Chondrocyte (in vitro differentiated cells): ENCODE measurements around the gene RIMBP2. TPM values are rescaled to one million over a fixed set of nuclear protein-coding genes. Genes with fewer than 3 reads are reported as not detected.

ENCODE experiments used
- DNase-seq: peaks from one replicate; pipeline ENCODE4 v3.0.0; 2021; ENCODE audit warnings: mixed read lengths, low spot score
- H3K27ac Mint-ChIP-seq: one replicate; pipeline ENCODE4 v1.8.0; 2021; ENCODE audit warnings: mild to moderate bottlenecking, moderate library complexity, mixed read lengths; ENCODE audit not compliant: unreplicated experiment
- H3K27me3 Mint-ChIP-seq: 2 replicates; pipeline ENCODE4 v1.8.0; 2021; ENCODE audit warnings: low read depth, mixed read lengths
- H3K36me3 Mint-ChIP-seq: 2 replicates; pipeline ENCODE4 v1.8.0; 2021; ENCODE audit warnings: low read depth, mixed read lengths
- H3K4me1 Mint-ChIP-seq: 2 replicates; pipeline ENCODE4 v1.8.0; 2021; ENCODE audit warnings: low read depth, mild to moderate bottlenecking, mixed read lengths
- H3K4me3 Mint-ChIP-seq: one replicate; pipeline ENCODE4 v1.8.0; 2021; ENCODE audit warnings: mild to moderate bottlenecking, moderate library complexity, mixed read lengths; ENCODE audit not compliant: unreplicated experiment
- H3K9me3 Mint-ChIP-seq: 2 replicates; pipeline ENCODE4 v1.8.0; 2021; ENCODE audit warnings: low read depth, mixed read lengths
- CTCF ChIP-seq: fragments of 200-600 bp; sonication (generic); IDR thresholded peaks from 2 replicates; pipeline ENCODE4 v1.5.0; 2021; ENCODE audit warnings: antibody characterized with exemption, mild to moderate bottlenecking, moderate library complexity
- total RNA-seq: library from RNA; stranded (reverse); gene quantifications from 3 replicates; pipeline ENCODE4 v1.2.1, GENCODE V29; 2021

Gene RIMBP2
- total RNA-seq, 1 donor from 2014 or later, result 0.30 TPM

GRCh38 chr12:130559806-130560205, 156.3 kb downstream of the RIMBP2 start:
- no peaks in the 10 kb centered on the region for H3K4me1 Mint-ChIP-seq
- H3K4me3 Mint-ChIP-seq, result no peak overlapping the region
- TF ChIP-seq CTCF, result no peak
- no peaks in the 10 kb centered on the region for H3K27me3 Mint-ChIP-seq
- peaks cover 7% of the 10 kb centered on the region for H3K9me3 Mint-ChIP-seq
- no peak for DNase-seq
- H3K36me3 Mint-ChIP-seq, result no peaks in the 10 kb centered on the region
- H3K27ac Mint-ChIP-seq, result no peak overlapping the region

DNA sequence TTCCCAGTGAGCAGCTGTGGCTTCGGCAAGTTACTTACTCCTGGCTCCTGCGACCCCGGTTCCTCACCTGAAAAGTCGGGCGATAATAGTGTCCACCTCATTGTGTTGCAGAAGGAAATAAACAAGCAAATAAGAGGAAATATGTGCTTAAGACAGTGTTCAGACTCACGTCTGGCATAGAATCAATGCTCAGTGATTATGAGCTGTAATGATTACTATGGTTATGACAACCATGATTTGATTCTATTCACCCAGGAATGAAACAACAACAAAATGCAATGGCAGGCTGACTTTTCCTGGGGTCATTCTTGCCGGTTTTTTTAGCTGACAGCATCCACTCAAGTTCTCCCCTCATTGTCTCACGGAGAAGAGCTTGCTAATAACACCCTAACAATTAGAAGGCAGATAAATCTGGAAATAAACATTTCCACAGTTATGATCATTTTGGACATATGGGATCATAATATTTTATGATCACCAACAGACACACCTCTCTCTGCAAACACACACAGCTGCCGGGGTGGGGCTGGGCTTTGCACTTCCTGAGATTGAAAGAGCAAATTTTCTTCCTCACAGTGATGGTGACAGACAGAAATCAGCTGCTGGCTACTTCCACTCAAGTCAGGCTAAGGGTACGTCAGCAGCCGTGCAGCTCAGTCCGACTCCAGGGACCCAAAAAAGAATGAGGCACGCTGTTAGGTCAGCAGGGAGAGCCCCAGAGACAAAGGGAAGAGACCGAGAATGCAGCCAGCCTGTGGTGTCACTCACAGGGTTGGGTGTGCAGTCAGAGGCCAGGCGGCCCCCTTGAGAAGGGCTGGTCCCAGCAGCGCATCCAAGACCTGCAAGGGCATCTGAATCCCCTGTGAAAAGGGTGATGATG, 158.0 kb downstream of the RIMBP2 start:
- Mint-ChIP-seq H3K4me1 (no peaks in the 10 kb centered on the region), H3K27me3 (no peaks in the 10 kb centered on the region), H3K27ac (no peak overlapping the region), H3K4me3 (no peak overlapping the region), H3K9me3 (no peaks in the 10 kb centered on the region), H3K36me3 (no peaks in the 10 kb centered on the region)
- DNase-seq, result no peak
- no peak for TF ChIP-seq CTCF

DNA sequence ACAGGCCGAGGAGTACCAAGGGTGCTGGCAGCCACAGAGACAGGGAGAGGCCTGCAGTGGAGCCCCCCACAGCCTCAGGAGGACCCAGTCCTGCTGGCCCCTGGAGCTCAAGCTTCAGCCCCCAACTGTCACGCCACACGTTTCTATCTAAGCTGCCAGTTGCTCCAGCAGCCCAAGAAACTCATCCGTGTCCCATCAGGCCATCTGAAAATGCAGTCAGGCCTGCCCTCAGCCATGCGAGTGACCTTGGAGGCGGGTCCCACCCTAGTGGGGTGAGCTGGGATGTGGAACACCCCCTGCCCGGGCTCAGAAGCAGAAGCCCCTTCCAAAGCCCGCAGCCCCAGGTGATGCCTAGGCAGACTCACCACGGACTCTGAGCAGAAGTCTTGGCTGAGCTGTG, 158.9 kb downstream of the RIMBP2 start:
- Mint-ChIP-seq H3K36me3 (no peaks in the 10 kb centered on the region), H3K9me3 (no peaks in the 10 kb centered on the region), H3K27ac (no peak overlapping the region), H3K4me1 (no peaks in the 10 kb centered on the region), H3K27me3 (no peaks in the 10 kb centered on the region), H3K4me3 (no peak overlapping the region)
- TF ChIP-seq CTCF, result no peak
- DNase-seq, result no peak

GRCh38 chr12:130556486-130557055, 159.5 kb downstream of the RIMBP2 start:
- Mint-ChIP-seq H3K4me1 (no peaks in the 10 kb centered on the region), H3K9me3 (no peaks in the 10 kb centered on the region), H3K27ac (no peak overlapping the region), H3K36me3 (no peaks in the 10 kb centered on the region), H3K4me3 (no peak overlapping the region), H3K27me3 (no peaks in the 10 kb centered on the region)
- TF ChIP-seq CTCF, result no peak
- DNase-seq, result no peak

DNA sequence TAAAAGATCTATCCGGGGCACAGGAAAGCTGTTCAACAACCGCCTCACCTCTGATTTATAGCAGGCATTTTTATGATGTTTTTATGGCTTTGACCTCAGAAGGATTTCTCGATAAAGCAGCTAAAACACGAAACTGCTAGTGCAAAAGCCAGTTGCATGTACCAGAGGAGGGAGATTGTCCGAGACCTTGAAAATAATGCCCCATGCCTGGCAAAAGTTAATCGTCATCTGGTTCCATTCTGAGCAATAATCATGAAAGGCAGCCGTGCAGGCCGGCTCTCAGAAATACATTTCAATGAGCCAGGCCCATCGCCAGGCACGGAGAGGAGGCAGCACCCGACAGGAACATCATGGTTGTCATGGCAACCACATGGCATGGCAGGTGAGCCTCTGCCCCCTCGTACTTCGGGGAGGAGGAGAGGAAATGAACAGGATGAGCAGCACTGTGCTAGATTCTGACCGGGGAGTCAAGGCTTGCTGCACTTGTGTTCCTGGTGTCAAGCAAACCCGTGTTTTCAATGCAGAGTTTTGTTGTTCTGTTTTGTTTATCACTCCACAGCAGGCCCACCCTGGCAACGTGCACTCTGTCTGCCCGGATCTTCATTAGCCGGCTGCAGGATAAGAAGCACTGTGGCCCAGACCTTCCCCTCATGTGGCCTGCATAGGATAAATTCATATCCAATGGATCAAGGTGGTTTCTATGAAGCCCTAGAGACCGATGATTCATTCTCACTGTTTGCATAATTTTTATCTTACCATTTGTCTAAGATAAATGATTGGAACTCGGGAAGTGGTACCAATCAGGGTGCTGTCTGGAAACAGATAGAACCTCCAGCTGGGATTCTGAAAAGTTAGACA, 160.2 kb downstream of the RIMBP2 start:
- Mint-ChIP-seq H3K27me3 (no peaks in the 10 kb centered on the region), H3K9me3 (peaks cover 5% of the 10 kb centered on the region), H3K4me3 (no peak overlapping the region), H3K36me3 (no peaks in the 10 kb centered on the region), H3K4me1 (no peaks in the 10 kb centered on the region), H3K27ac (no peak overlapping the region)
- no peak for TF ChIP-seq CTCF
- no peak for DNase-seq
